ENCODE data around the gene NEK10. TPM values are rescaled to one million over a fixed set of nuclear protein-coding genes. Genes with fewer than 3 reads are reported as not detected.

The NEK10 gene
- total and polyA plus RNA-seq, 2 of the 13 experiments (the other 11 are each of a cell fraction or from before 2014, with no cell fraction given) = 2.8 to 14.2 TPM

GRCh38 chr3:27115352-27115751 lies 253.8 kb downstream of the NEK10 start (continued):
- TF ChIP-seq ZNF883 (CRISPR knock-in tag; IDR thresholded peaks at IDR 0.05; ENCODE audit: not compliant biosample characterization) (no peak), FOXA3 (CRISPR knock-in tag; IDR thresholded peaks at IDR 0.05) (0 out of 2 replicates have a peak, but pooled peaks have one; percentile 35), CEBPZ (IDR thresholded peaks at IDR 0.05; ENCODE audit: low read length) (no peak), ARID5B (CRISPR knock-in tag; IDR thresholded peaks at IDR 0.05) (peak; percentile 53; the same call in 1 of the 2 replicates), GMEB2 (CRISPR knock-in tag; IDR thresholded peaks at IDR 0.05; ENCODE audit: low read depth) (no peak), ZNF644 (CRISPR knock-in tag; IDR thresholded peaks at IDR 0.05; ENCODE audit: low read depth) (no peak), RXRA (CRISPR knock-in tag; IDR thresholded peaks at IDR 0.05) (no peak), SOX13 (IDR thresholded peaks at IDR 0.05) (no peak), SOX13 (CRISPR knock-in tag; conservative IDR thresholded peaks at IDR 0.05 in 1 of 2, IDR thresholded peaks at IDR 0.05 in 1 of 2) (peak in 1 of 2 experiments; percentile 51; a peak in 2 of 4 replicates), RFXAP (CRISPR knock-in tag; IDR thresholded peaks at IDR 0.05; ENCODE audit: borderline replicate concordance) (no peak), HNRNPLL (IDR thresholded peaks at IDR 0.05; ENCODE audit: low read depth, low read length, poor library complexity, severe bottlenecking) (no peak), MAZ (IDR thresholded peaks at IDR 0.05; ENCODE audit: borderline replicate concordance, low read depth, low read length) (no peak), MAZ (CRISPR knock-in tag; IDR thresholded peaks at IDR 0.05; ENCODE audit: low read depth) (no peak), GATAD2A (CRISPR knock-in tag; IDR thresholded peaks at IDR 0.05) (peak; percentile 31; the same call in 1 of the 2 replicates), EP300 (IDR thresholded peaks at IDR 0.05; ENCODE audit: low read depth in 2 of 2, low read length in 2 of 2) (peak in 1 of 2 experiments; percentile 47; a peak in 1 of 4 replicates), EP300 (CRISPR knock-in tag; IDR thresholded peaks at IDR 0.05; ENCODE audit: borderline replicate concordance) (no peak)
- TF ChIP-seq, protein P1, sequence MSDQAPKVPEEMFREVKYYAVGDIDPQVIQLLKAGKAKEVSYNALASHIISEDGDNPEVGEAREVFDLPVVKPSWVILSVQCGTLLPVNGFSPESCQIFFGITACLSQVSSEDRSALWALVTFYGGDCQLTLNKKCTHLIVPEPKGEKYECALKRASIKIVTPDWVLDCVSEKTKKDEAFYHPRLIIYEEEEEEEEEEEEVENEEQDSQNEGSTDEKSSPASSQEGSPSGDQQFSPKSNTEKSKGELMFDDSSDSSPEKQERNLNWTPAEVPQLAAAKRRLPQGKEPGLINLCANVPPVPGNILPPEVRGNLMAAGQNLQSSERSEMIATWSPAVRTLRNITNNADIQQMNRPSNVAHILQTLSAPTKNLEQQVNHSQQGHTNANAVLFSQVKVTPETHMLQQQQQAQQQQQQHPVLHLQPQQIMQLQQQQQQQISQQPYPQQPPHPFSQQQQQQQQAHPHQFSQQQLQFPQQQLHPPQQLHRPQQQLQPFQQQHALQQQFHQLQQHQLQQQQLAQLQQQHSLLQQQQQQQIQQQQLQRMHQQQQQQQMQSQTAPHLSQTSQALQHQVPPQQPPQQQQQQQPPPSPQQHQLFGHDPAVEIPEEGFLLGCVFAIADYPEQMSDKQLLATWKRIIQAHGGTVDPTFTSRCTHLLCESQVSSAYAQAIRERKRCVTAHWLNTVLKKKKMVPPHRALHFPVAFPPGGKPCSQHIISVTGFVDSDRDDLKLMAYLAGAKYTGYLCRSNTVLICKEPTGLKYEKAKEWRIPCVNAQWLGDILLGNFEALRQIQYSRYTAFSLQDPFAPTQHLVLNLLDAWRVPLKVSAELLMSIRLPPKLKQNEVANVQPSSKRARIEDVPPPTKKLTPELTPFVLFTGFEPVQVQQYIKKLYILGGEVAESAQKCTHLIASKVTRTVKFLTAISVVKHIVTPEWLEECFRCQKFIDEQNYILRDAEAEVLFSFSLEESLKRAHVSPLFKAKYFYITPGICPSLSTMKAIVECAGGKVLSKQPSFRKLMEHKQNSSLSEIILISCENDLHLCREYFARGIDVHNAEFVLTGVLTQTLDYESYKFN (CRISPR knock-in tag; conservative IDR thresholded peaks at IDR 0.05) = peak; percentile 38; the same call in 1 of the 2 replicates

Measured in HepG2 (cell line).